Measurements from ENCODE around the gene LRCH4. TPM values are rescaled to one million over a fixed set of nuclear protein-coding genes. Genes with fewer than 3 reads are reported as not detected.

LRCH4 gene
- total and polyA plus RNA-seq, 2 donors from 2014 or later = 23.2 to 62.9 TPM

DNA sequence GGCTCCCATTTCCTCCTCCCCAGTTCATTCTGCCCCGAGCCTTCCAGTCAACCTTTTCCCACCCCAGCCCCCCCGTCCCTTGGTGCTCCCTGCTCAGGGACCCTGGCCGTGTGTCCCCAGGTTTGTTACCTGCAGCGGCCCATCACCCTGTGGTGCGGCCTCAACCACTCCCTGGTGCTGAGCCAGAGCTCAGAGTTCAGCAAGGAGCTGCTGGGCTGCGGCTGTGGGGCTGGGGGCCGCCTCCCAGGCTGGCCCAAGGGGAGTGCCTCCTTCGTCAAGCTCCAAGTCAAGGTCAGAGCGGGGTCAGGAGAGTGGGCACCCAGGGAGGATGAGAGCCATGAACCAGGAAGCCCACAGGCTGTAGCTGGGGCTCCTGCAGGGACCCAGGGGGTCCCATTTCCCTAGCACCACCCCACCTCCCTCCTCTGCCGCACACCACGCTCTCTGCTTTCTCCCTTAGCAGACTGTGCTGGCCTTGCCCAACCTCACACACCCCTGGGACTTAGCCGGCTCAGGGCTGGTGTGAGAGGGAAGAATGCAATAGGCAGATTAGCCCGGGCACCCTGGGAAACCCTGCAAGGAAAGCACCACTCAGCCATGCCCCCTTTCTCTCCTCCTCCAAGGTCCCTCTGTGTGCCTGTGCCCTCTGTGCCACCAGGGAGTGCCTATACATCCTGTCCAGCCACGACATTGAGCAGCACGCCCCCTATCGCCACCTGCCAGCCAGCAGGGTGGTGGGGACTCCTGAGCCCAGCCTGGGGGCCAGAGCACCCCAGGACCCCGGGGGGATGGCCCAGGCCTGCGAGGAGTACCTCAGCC, 14.2 kb upstream of the LRCH4 start:
- intact Hi-C loops (cut with DNase I) = no loop called here
- DNase-seq = no peak
- Histone ChIP-seq H3K36me3 (ENCODE audit: control insufficient read depth in 2 of 3, insufficient read depth in 3 of 3, low read length in 3 of 3) (no peaks in the 10 kb centered on the region), H3K4me3 (ENCODE audit: low read length in 3 of 3) (no peak overlapping the region), H3K9ac (ENCODE audit: low read length in 3 of 3) (no peak overlapping the region), H3K9me3 (ENCODE audit: control insufficient read depth in 2 of 3, insufficient read depth in 1 of 3, low read length in 3 of 3) (no peaks in the 10 kb centered on the region), H3K27me3 (ENCODE audit: control insufficient read depth, insufficient read depth, low read length) (no peaks in the 10 kb centered on the region), H3K27ac (ENCODE audit: low read depth in 2 of 2, low read length in 2 of 2) (no peak overlapping the region), H3K4me1 (ENCODE audit: control insufficient read depth in 2 of 3, insufficient read depth in 2 of 3, low read depth in 1 of 3, low read length in 3 of 3) (peaks cover 0 to 3% (median 0%) of the 10 kb centered on the region in 3 donors)
- TF ChIP-seq, protein P1, sequence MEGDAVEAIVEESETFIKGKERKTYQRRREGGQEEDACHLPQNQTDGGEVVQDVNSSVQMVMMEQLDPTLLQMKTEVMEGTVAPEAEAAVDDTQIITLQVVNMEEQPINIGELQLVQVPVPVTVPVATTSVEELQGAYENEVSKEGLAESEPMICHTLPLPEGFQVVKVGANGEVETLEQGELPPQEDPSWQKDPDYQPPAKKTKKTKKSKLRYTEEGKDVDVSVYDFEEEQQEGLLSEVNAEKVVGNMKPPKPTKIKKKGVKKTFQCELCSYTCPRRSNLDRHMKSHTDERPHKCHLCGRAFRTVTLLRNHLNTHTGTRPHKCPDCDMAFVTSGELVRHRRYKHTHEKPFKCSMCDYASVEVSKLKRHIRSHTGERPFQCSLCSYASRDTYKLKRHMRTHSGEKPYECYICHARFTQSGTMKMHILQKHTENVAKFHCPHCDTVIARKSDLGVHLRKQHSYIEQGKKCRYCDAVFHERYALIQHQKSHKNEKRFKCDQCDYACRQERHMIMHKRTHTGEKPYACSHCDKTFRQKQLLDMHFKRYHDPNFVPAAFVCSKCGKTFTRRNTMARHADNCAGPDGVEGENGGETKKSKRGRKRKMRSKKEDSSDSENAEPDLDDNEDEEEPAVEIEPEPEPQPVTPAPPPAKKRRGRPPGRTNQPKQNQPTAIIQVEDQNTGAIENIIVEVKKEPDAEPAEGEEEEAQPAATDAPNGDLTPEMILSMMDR (IDR thresholded peaks at IDR 0.05; ENCODE audit: borderline replicate concordance, extremely low read depth, insufficient read depth) = no peak
- no peak for FAIRE-seq

DNA sequence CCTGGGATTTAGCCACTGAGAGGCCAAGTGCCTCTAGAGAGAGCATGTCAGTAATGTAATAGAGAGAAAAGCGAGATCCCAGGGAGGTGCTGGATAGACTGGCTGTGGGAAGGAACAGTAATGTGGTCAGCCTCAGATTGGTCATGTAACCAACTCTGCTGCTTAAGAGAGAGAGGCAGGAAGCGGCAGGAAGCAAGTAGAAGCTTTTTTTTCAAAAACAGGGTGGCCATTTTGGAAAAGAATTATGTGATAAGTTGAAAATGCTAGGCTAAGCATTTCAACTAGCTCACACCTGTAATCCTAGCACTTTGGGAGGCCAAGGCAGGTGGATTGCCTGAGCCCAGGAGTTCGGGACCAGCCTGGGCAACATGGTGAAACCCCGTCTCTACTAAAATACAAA, 12.5 kb upstream of the LRCH4 start:
- Histone ChIP-seq H3K27me3 (ENCODE audit: control insufficient read depth, insufficient read depth, low read length) (no peaks in the 10 kb centered on the region), H3K9me3 (ENCODE audit: control insufficient read depth in 2 of 3, insufficient read depth in 1 of 3, low read length in 3 of 3) (no peaks in the 10 kb centered on the region), H3K9ac (ENCODE audit: low read length in 3 of 3) (no peak overlapping the region), H3K36me3 (ENCODE audit: control insufficient read depth in 2 of 3, insufficient read depth in 3 of 3, low read length in 3 of 3) (no peaks in the 10 kb centered on the region), H3K4me1 (ENCODE audit: control insufficient read depth in 2 of 3, insufficient read depth in 2 of 3, low read depth in 1 of 3, low read length in 3 of 3) (no peaks in the 10 kb centered on the region), H3K27ac (ENCODE audit: low read depth in 2 of 2, low read length in 2 of 2) (no peak overlapping the region), H3K4me3 (ENCODE audit: low read length in 3 of 3) (no peak overlapping the region)
- no peak for DNase-seq
- no peak for FAIRE-seq
- intact Hi-C loops (cut with DNase I) = no loop called here
- TF ChIP-seq, protein P1 (IDR thresholded peaks at IDR 0.05; ENCODE audit: borderline replicate concordance, extremely low read depth, insufficient read depth) = no peak

DNA sequence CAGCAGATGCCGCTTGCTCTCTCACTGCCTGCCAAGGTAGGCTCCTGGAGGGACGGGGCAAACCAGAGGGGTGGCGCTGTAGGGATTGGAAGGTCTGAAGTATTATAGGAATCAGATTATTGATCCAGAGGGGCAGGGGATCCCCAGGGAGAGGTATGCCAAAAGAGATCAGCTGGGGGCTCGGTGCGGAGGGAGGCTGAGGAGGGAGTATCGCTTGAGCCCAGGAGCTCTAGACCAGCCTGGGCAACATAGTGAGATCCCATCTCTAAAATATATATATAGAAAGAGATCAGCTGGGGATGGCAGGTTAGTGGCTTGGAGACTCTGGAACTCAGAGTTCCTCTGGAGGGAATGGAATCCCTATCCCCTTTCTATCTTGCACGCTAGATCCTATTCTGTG, 9.3 kb upstream of the LRCH4 start:
- Histone ChIP-seq H3K27me3 (ENCODE audit: control insufficient read depth, insufficient read depth, low read length) (no peaks in the 10 kb centered on the region), H3K9ac (ENCODE audit: low read length in 3 of 3) (no peak overlapping the region), H3K27ac (ENCODE audit: low read depth in 2 of 2, low read length in 2 of 2) (no peak overlapping the region), H3K4me3 (ENCODE audit: low read length in 3 of 3) (no peak overlapping the region), H3K4me1 (ENCODE audit: control insufficient read depth in 2 of 3, insufficient read depth in 2 of 3, low read depth in 1 of 3, low read length in 3 of 3) (no peaks in the 10 kb centered on the region), H3K9me3 (ENCODE audit: control insufficient read depth in 2 of 3, insufficient read depth in 1 of 3, low read length in 3 of 3) (no peaks in the 10 kb centered on the region), H3K36me3 (ENCODE audit: control insufficient read depth in 2 of 3, insufficient read depth in 3 of 3, low read length in 3 of 3) (no peaks in the 10 kb centered on the region)
- FAIRE-seq (no peak), DNase-seq (no peak)
- TF ChIP-seq, protein P1 (IDR thresholded peaks at IDR 0.05; ENCODE audit: borderline replicate concordance, extremely low read depth, insufficient read depth) = no peak
- intact Hi-C loops (cut with DNase I) = no loop called here

Data from kidney (tissue), 14 donors.